Measurements from ENCODE around the gene MAN1B1.

GRCh38 chr9:137051145-137051724, 35.5 kb upstream of the MAN1B1 start:
- TF ChIP-seq CTCF (IDR thresholded peaks at IDR 0.05) (no peak), EZH2 (IDR thresholded peaks at IDR 0.05) (no peak), EZH2phosphoT487 (IDR thresholded peaks at IDR 0.05) (no peak)
